ENCODE measurements around the gene SPDYE4.

GRCh38 chr17:8729860-8730259, 28.5 kb downstream of the SPDYE4 start:
- TF ChIP-seq CTCF (IDR thresholded peaks at IDR 0.05): no peak
- TF ChIP-seq ZFX (IDR thresholded peaks at IDR 0.05; ENCODE audit: borderline replicate concordance): no peak

Data from 22Rv1 (cell line).